Measurements from ENCODE around the gene KLK15. TPM values are rescaled to one million over a fixed set of nuclear protein-coding genes. Genes with fewer than 3 reads are reported as not detected.

The KLK15 gene
- total RNA-seq, 4 donors from 2014 or later, result 1.3 to 3.8 TPM; not detected in 2

GRCh38 chr19:50854636-50855410 is 21.4 kb upstream of the KLK15 start, which contains the start of gene KLK3:
TSS of gene KLK3 (plus strand) at chr19:50854915. CDS start at chr19:50854956, 41 bp downstream.
- 61 to 100% methylated on average over 1 to 8 of the region's 9 CpGs for WGBS, 2 donors (ENCODE audit: low coverage in 1 of 2)
- H3K36me3 ChIP-seq, result no peaks in the 10 kb centered on the region
- no peak for DNase-seq
- TF ChIP-seq EP300 (IDR thresholded peaks at IDR 0.05; ENCODE audit: low read depth), result no peak
- no peak for TF ChIP-seq POLR2A (IDR thresholded peaks at IDR 0.05)
- TF ChIP-seq POLR2AphosphoS5 (IDR thresholded peaks at IDR 0.05), result no peak
- TF ChIP-seq, protein P1, sequence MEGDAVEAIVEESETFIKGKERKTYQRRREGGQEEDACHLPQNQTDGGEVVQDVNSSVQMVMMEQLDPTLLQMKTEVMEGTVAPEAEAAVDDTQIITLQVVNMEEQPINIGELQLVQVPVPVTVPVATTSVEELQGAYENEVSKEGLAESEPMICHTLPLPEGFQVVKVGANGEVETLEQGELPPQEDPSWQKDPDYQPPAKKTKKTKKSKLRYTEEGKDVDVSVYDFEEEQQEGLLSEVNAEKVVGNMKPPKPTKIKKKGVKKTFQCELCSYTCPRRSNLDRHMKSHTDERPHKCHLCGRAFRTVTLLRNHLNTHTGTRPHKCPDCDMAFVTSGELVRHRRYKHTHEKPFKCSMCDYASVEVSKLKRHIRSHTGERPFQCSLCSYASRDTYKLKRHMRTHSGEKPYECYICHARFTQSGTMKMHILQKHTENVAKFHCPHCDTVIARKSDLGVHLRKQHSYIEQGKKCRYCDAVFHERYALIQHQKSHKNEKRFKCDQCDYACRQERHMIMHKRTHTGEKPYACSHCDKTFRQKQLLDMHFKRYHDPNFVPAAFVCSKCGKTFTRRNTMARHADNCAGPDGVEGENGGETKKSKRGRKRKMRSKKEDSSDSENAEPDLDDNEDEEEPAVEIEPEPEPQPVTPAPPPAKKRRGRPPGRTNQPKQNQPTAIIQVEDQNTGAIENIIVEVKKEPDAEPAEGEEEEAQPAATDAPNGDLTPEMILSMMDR (IDR thresholded peaks at IDR 0.05), result no peak
- no peak within 1 kb of the TSS for H3K27ac ChIP-seq
- H3K9me3 ChIP-seq, result no peaks in the 10 kb centered on the region
- no peaks in the 10 kb centered on the region for H3K4me1 ChIP-seq
- peaks cover 23% of the 10 kb centered on the region for H3K27me3 ChIP-seq
- in situ Hi-C loops (cut with MboI; ENCODE audit: low pct_ligation_motif_present in 1 of 4, low pct_unique_long_range_greater_than_20kb in 1 of 4, low sequenced_read_pairs in 3 of 4), result no loop called here
- H3K4me3 ChIP-seq, result no peak within 1 kb of the TSS
- intact Hi-C loops (cut with DNase I; ENCODE audit: low total_unique reads), result no loop called here

- in situ Hi-C loops (cut with MboI; ENCODE audit: low pct_ligation_motif_present in 1 of 4, low pct_unique_long_range_greater_than_20kb in 1 of 4, low sequenced_read_pairs in 3 of 4) (no loop called here), intact Hi-C loops (cut with DNase I; ENCODE audit: low total_unique reads) (no loop called here)
- Histone ChIP-seq H3K27me3 (peaks cover 4% of the 10 kb centered on the region), H3K4me1 (no peaks in the 10 kb centered on the region), H3K9me3 (no peaks in the 10 kb centered on the region), H3K4me3 (no peak overlapping the region), H3K27ac (no peak overlapping the region), H3K36me3 (no peaks in the 10 kb centered on the region)
- WGBS, 2 donors (ENCODE audit: low coverage in 1 of 2), result 58% methylated on average over 4 of the region's 4 CpGs; no CpG with 5 or more reads in 1 of the 2 donors
- no peak for TF ChIP-seq EP300 (IDR thresholded peaks at IDR 0.05; ENCODE audit: low read depth)
- TF ChIP-seq POLR2A (IDR thresholded peaks at IDR 0.05), result no peak
- no peak for TF ChIP-seq POLR2AphosphoS5 (IDR thresholded peaks at IDR 0.05)
- DNase-seq, result no peak
Measured at GRCh38 chr19:50851620-50852019, 18.2 kb upstream of the KLK15 start.

GRCh38 chr19:50850738-50851137 is 17.4 kb upstream of the KLK15 start:
- no peaks in the 10 kb centered on the region for H3K4me1 ChIP-seq
- WGBS, 2 donors (ENCODE audit: low coverage in 1 of 2), result 63 to 81% methylated on average over 2 to 3 of the region's 3 CpGs
- DNase-seq, result no peak
- no peak overlapping the region for H3K4me3 ChIP-seq
- no peak overlapping the region for H3K27ac ChIP-seq
- in situ Hi-C loops (cut with MboI; ENCODE audit: low pct_ligation_motif_present in 1 of 4, low pct_unique_long_range_greater_than_20kb in 1 of 4, low sequenced_read_pairs in 3 of 4) (no loop called here), intact Hi-C loops (cut with DNase I; ENCODE audit: low total_unique reads) (no loop called here)
- no peaks in the 10 kb centered on the region for H3K36me3 ChIP-seq
- TF ChIP-seq, protein P1 (IDR thresholded peaks at IDR 0.05), result no peak
- no peak for TF ChIP-seq POLR2AphosphoS5 (IDR thresholded peaks at IDR 0.05)
- no peak for TF ChIP-seq POLR2A (IDR thresholded peaks at IDR 0.05)
- no peak for TF ChIP-seq EP300 (IDR thresholded peaks at IDR 0.05; ENCODE audit: low read depth)
- peaks cover 4% of the 10 kb centered on the region for H3K27me3 ChIP-seq
- no peaks in the 10 kb centered on the region for H3K9me3 ChIP-seq

- 20 to 57% methylated on average over 1 to 8 of the region's 8 CpGs for WGBS, 2 donors (ENCODE audit: low coverage in 1 of 2)
- Histone ChIP-seq H3K9me3 (peaks cover 0 to 4% of the 10 kb centered on the region in 2 donors), H3K27me3 (peaks cover 5% of the 10 kb centered on the region), H3K4me3 (no peak overlapping the region), H3K27ac (no peak overlapping the region), H3K4me1 (no peaks in the 10 kb centered on the region), H3K36me3 (no peaks in the 10 kb centered on the region)
- no peak for DNase-seq
- TF ChIP-seq, protein P1 (IDR thresholded peaks at IDR 0.05), result no peak
- TF ChIP-seq EP300 (IDR thresholded peaks at IDR 0.05; ENCODE audit: low read depth), result no peak
- no peak for TF ChIP-seq POLR2AphosphoS5 (IDR thresholded peaks at IDR 0.05)
- no peak for TF ChIP-seq POLR2A (IDR thresholded peaks at IDR 0.05)
- intact Hi-C loops (cut with DNase I; ENCODE audit: low total_unique reads) (no loop called here), in situ Hi-C loops (cut with MboI; ENCODE audit: low pct_ligation_motif_present in 1 of 4, low pct_unique_long_range_greater_than_20kb in 1 of 4, low sequenced_read_pairs in 3 of 4) (no loop called here)
Measured at GRCh38 chr19:50844296-50844935, 11.0 kb upstream of the KLK15 start.

All from transverse colon (tissue), 4 donors.